C4-2B (cell line): Measurements from ENCODE around the gene OSBPL5.

Experiments
- CTCF ChIP-seq: fragments of 450-650 bp; conservative IDR thresholded peaks from 2 replicates; pipeline ENCODE4 v1.5.1; 2017; ENCODE audit warnings: mild to moderate bottlenecking
- ZFX ChIP-seq: fragments of 450-650 bp; IDR thresholded peaks from 2 replicates; pipeline ENCODE4 v1.6.1; 2017

GRCh38 chr11:3148255-3148989 lies 16.7 kb downstream of the OSBPL5 start:
- TF ChIP-seq CTCF = no peak
- no peak for TF ChIP-seq ZFX
